ENCODE results near the gene BPIFA1.

GRCh38 chr20:33192912-33193501, 42.8 kb upstream of the BPIFA1 start:
- TF ChIP-seq POLR2A (IDR thresholded peaks at IDR 0.05) (no peak), CTCF (IDR thresholded peaks at IDR 0.05) (no peak), POLR2AphosphoS5 (IDR thresholded peaks at IDR 0.05) (no peak)
